SH-SY5Y (cell line): Measurements from ENCODE around the gene CDK14.

Experiments used
- GATA2 ChIP-seq: IDR thresholded peaks from 2 replicates; pipeline ENCODE4 v1.6.1; 2011; ENCODE audit warnings: mild to moderate bottlenecking, low read depth, low read length
- GATA3 ChIP-seq: IDR thresholded peaks from 2 replicates; pipeline ENCODE4 v1.6.1; 2011; ENCODE audit warnings: low read depth, mild to moderate bottlenecking, low read length, moderate library complexity

Gene CDK14

GRCh38 chr7:90587766-90588165, 8.4 kb upstream of the CDK14 start:
- TF ChIP-seq GATA3 (no peak), GATA2 (no peak)

- TF ChIP-seq GATA3, result no peak
- TF ChIP-seq GATA2, result no peak
Observed at GRCh38 chr7:90592033-90592432, 4.1 kb upstream of the CDK14 start.

- TF ChIP-seq GATA2 (peak; percentile 79; the same call in 1 of the 2 replicates), GATA3 (peak; percentile 90)
Observed at GRCh38 chr7:90593205-90593604, 2.9 kb upstream of the CDK14 start.

- TF ChIP-seq GATA2, result no peak
- no peak for TF ChIP-seq GATA3
Observed at GRCh38 chr7:90594751-90595317, 1.3 kb upstream of the CDK14 start.

GRCh38 chr7:90595342-90595800, 750 bp upstream of the CDK14 start:
- TF ChIP-seq GATA2 (no peak), GATA3 (no peak)

- TF ChIP-seq GATA2, result no peak
- no peak for TF ChIP-seq GATA3
Observed at GRCh38 chr7:90596671-90597562, 796 bp downstream of the CDK14 start.

- TF ChIP-seq GATA2 (no peak), GATA3 (no peak)
Observed at GRCh38 chr7:90597563-90598253, 1.6 kb downstream of the CDK14 start.

GRCh38 chr7:90599038-90599437, 2.9 kb downstream of the CDK14 start:
- no peak for TF ChIP-seq GATA3
- TF ChIP-seq GATA2, result no peak

GRCh38 chr7:90599892-90600555, 3.9 kb downstream of the CDK14 start:
- no peak for TF ChIP-seq GATA2
- TF ChIP-seq GATA3, result no peak

GRCh38 chr7:90602303-90602702, 6.2 kb downstream of the CDK14 start:
- TF ChIP-seq GATA3, result no peak
- no peak for TF ChIP-seq GATA2

GRCh38 chr7:90603346-90603745, 7.2 kb downstream of the CDK14 start:
- TF ChIP-seq GATA2, result no peak

GRCh38 chr7:90604383-90604782, 8.3 kb downstream of the CDK14 start:
- no peak for TF ChIP-seq GATA2
- TF ChIP-seq GATA3, result no peak

GRCh38 chr7:90605055-90605454, 8.9 kb downstream of the CDK14 start:
- TF ChIP-seq GATA2 (no peak), GATA3 (no peak)

GRCh38 chr7:90607196-90607595, 11.1 kb downstream of the CDK14 start:
- TF ChIP-seq GATA2, result no peak
- TF ChIP-seq GATA3, result no peak
